ENCODE measurements around the gene ANGEL2. TPM values are rescaled to one million over a fixed set of nuclear protein-coding genes. Genes with fewer than 3 reads are reported as not detected.

The ANGEL2 gene
- polyA plus RNA-seq, 1 of the 3 experiments (the other 2 are of a cell fraction), result 14.0 TPM

GRCh38 chr1:212983482-212983881, 32.2 kb downstream of the ANGEL2 start:
- Histone ChIP-seq H3K79me2 (ENCODE audit: insufficient read depth) (no peaks in the 10 kb centered on the region), H3K4me2 (no peak overlapping the region), H2AFZ (ENCODE audit: low read depth) (no peak overlapping the region), H4K20me1 (ENCODE audit: insufficient read depth) (no peaks in the 10 kb centered on the region), H3K9me2 (no peaks in the 10 kb centered on the region), H3F3A (replicated peaks; ENCODE audit: insufficient read depth) (no peaks in the 10 kb centered on the region), H3K27ac (ENCODE audit: low read depth in 2 of 2, low read length in 1 of 2) (no peak overlapping the region), H3K4me3 (ENCODE audit: low read depth in 2 of 2, low read length in 1 of 2) (no peak overlapping the region), H3K9me3 (no peaks in the 10 kb centered on the region), H3K36me3 (replicated peaks in 1 of 2; ENCODE audit: control insufficient read depth in 1 of 2, insufficient read depth in 2 of 2, low read length in 1 of 2) (peaks cover 0 to 2% of the 10 kb centered on the region in 2 experiments), H3K27me3 (ENCODE audit: insufficient read depth) (no peaks in the 10 kb centered on the region), H3K9ac (no peak overlapping the region), H3K4me1 (ENCODE audit: control insufficient read depth in 1 of 2, insufficient read depth in 2 of 2, low read depth in 1 of 2, low read length in 1 of 2) (peaks cover 0 to 4% of the 10 kb centered on the region in 2 experiments; a peak in 1 of 4 replicates)
- no peak for TF ChIP-seq PBX3 (IDR thresholded peaks at IDR 0.05)
- TF ChIP-seq GATA2 (CRISPR knock-in tag; IDR thresholded peaks at IDR 0.05), result no peak
- WGBS (ENCODE audit: low lambda C conversion rate), result 91% methylated on average over 3 of the region's 3 CpGs
- CTCF ChIA-PET, result interaction anchor here (1.3 kb wide), 1 partner anchor 11 kb away, joined by 5 read pairs; no protein-coding TSS in a partner anchor
- no peak for DNase-seq
- POLR2A ChIA-PET, result no interaction called here

- no peaks in the 10 kb centered on the region for H3K9me3 ChIP-seq
- no peaks in the 10 kb centered on the region for H3K27me3 ChIP-seq (ENCODE audit: insufficient read depth)
- no peak for DNase-seq
- no peak overlapping the region for H2AFZ ChIP-seq (ENCODE audit: low read depth)
- ChIA-PET CTCF (interaction anchor here (0.9 to 1.6 kb wide), 2 partner anchors 10 to 12 kb away, joined by 3 to 4 read pairs; no protein-coding TSS in a partner anchor), POLR2A (no interaction called here)
- H3K9ac ChIP-seq, result no peak overlapping the region
- H4K20me1 ChIP-seq (ENCODE audit: insufficient read depth), result no peaks in the 10 kb centered on the region
- H3K27ac ChIP-seq (ENCODE audit: low read depth in 2 of 2, low read length in 1 of 2), result no peak overlapping the region
- no peaks in the 10 kb centered on the region for H3K9me2 ChIP-seq
- H3K79me2 ChIP-seq (ENCODE audit: insufficient read depth), result no peaks in the 10 kb centered on the region
- TF ChIP-seq EP300 (IDR thresholded peaks at IDR 0.05; ENCODE audit: borderline replicate concordance in 1 of 2, low read depth in 1 of 2, low read length in 1 of 2) (no peak), GABPA (IDR thresholded peaks at IDR 0.05; ENCODE audit: low read depth) (no peak), FOSL2 (IDR thresholded peaks at IDR 0.05; ENCODE audit: borderline replicate concordance, low read depth) (no peak), USF2 (IDR thresholded peaks at IDR 0.05; ENCODE audit: borderline replicate concordance, low read depth, low read length) (no peak), GATA2 (CRISPR knock-in tag; IDR thresholded peaks at IDR 0.05) (no peak), RAD21 (IDR thresholded peaks at IDR 0.05; ENCODE audit: low read length) (no peak), MXI1 (IDR thresholded peaks at IDR 0.05; ENCODE audit: low read depth, low read length) (no peak), YY1 (IDR thresholded peaks at IDR 0.05; ENCODE audit: low read depth) (no peak), CHD2 (IDR thresholded peaks at IDR 0.05; ENCODE audit: low read length, partially characterized antibody) (no peak), NFIC (IDR thresholded peaks at IDR 0.05; ENCODE audit: borderline replicate concordance) (no peak), SMC3 (IDR thresholded peaks at IDR 0.05; ENCODE audit: low read depth, low read length) (no peak), JUND (IDR thresholded peaks at IDR 0.05) (no peak)
- TF ChIP-seq, protein P1, sequence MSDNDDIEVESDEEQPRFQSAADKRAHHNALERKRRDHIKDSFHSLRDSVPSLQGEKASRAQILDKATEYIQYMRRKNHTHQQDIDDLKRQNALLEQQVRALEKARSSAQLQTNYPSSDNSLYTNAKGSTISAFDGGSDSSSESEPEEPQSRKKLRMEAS (IDR thresholded peaks at IDR 0.05; ENCODE audit: low read depth), result no peak
- H3K36me3 ChIP-seq (replicated peaks in 1 of 2; ENCODE audit: control insufficient read depth in 1 of 2, insufficient read depth in 2 of 2, low read length in 1 of 2), result no peaks in the 10 kb centered on the region
- no peak overlapping the region for H3K4me2 ChIP-seq
- H3K4me3 ChIP-seq (ENCODE audit: low read depth in 2 of 2, low read length in 1 of 2), result no peak overlapping the region
- H3K4me1 ChIP-seq (ENCODE audit: control insufficient read depth in 1 of 2, insufficient read depth in 2 of 2, low read depth in 1 of 2, low read length in 1 of 2), result peaks cover 0 to 4% of the 10 kb centered on the region in 2 experiments; a peak in 1 of 4 replicates
- 72% methylated on average over 6 of the region's 6 CpGs for WGBS (ENCODE audit: low lambda C conversion rate)
- H3F3A ChIP-seq (replicated peaks; ENCODE audit: insufficient read depth), result no peaks in the 10 kb centered on the region
Observed at GRCh38 chr1:212982430-212983152, 33.1 kb downstream of the ANGEL2 start.
